ENCODE data around the gene COA8.

- TF ChIP-seq POLR2A (IDR thresholded peaks at IDR 0.05): no peak
- TF ChIP-seq, protein P1, sequence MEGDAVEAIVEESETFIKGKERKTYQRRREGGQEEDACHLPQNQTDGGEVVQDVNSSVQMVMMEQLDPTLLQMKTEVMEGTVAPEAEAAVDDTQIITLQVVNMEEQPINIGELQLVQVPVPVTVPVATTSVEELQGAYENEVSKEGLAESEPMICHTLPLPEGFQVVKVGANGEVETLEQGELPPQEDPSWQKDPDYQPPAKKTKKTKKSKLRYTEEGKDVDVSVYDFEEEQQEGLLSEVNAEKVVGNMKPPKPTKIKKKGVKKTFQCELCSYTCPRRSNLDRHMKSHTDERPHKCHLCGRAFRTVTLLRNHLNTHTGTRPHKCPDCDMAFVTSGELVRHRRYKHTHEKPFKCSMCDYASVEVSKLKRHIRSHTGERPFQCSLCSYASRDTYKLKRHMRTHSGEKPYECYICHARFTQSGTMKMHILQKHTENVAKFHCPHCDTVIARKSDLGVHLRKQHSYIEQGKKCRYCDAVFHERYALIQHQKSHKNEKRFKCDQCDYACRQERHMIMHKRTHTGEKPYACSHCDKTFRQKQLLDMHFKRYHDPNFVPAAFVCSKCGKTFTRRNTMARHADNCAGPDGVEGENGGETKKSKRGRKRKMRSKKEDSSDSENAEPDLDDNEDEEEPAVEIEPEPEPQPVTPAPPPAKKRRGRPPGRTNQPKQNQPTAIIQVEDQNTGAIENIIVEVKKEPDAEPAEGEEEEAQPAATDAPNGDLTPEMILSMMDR (IDR thresholded peaks at IDR 0.05): no peak
- peak in 1 of 2 donors; percentile 41 for TF ChIP-seq POLR2AphosphoS5 (IDR thresholded peaks at IDR 0.05; ENCODE audit: insufficient read depth in 1 of 2, low read depth in 1 of 2)
These were observed 20.1 kb upstream of the COA8 start for GRCh38 chr14:103542605-103543088.

All from vagina (tissue), 2 donors.